Heart left ventricle (tissue), 16 donors: ENCODE measurements around the gene ALDH9A1. TPM values are rescaled to one million over a fixed set of nuclear protein-coding genes. Genes with fewer than 3 reads are reported as not detected.

ENCODE experiments used
- ATAC-seq, 4 donors: fragments of 200-7000 bp; cut with Tn5 transposase; one replicate each; pipeline ENCODE4 v1.9.1; 2020 to 2022; ENCODE audit warnings: moderate library complexity in 4 of 4, mild to moderate bottlenecking in 3 of 4, moderate number of reproducible peaks in 1 of 4
- DNase-seq, 5 donors: peaks; one replicate each; pipeline ENCODE4 v3.0.0-alpha.2; 2020
- H3K27ac ChIP-seq, 12 donors: fragments of 200-600 bp; sonication (generic) in 4 of 12; one replicate each; pipeline versions ENCODE4 v1.5.0 to v1.8.0; 2016 to 2022; ENCODE audit warnings: mild to moderate bottlenecking in 2 of 12
- H3K27me3 ChIP-seq, 9 donors: fragments of 200-600 bp; sonication (generic) in 2 of 9; one replicate each; pipeline versions ENCODE4 v1.5.1 to v1.8.0; 2016 to 2022; ENCODE audit warnings: mild to moderate bottlenecking in 3 of 9
- H3K36me3 ChIP-seq, 9 donors: fragments of 200-600 bp; sonication (generic) in 2 of 9; one replicate each; pipeline versions ENCODE4 v1.5.0 to v1.8.0; 2018 to 2022; ENCODE audit warnings: mild to moderate bottlenecking in 2 of 9
- H3K4me1 ChIP-seq, 12 donors: fragments of 200-600 bp; sonication (generic) in 4 of 12; one replicate each; pipeline versions ENCODE4 v1.5.0 to v1.8.0; 2016 to 2022; ENCODE audit warnings: mild to moderate bottlenecking in 3 of 12
- H3K4me3 ChIP-seq, 12 donors: fragments of 200-600 bp; sonication (generic) in 4 of 12; one replicate each; pipeline versions ENCODE4 v1.5.0 to v1.8.0; 2017 to 2022; ENCODE audit warnings: mild to moderate bottlenecking in 9 of 12, moderate library complexity in 4 of 12
- H3K9me3 ChIP-seq, 12 donors: fragments of 200-600 bp; sonication (generic) in 4 of 12; one replicate each; pipeline versions ENCODE4 v1.5.0 to v1.8.0; 2016 to 2022; ENCODE audit warnings: mild to moderate bottlenecking in 1 of 12
- POLR2A ChIP-seq, 2 donors: fragments of 450-650 bp; IDR thresholded peaks; one replicate each; pipeline ENCODE4 v1.6.1; 2017; ENCODE audit warnings: antibody characterized with exemption in 2 of 2, mild to moderate bottlenecking in 2 of 2, moderate library complexity in 2 of 2
- WGBS, 4 donors: extraction: QIAGEN DNeasy Blood & Tissue Kit in 2 of 4; methylation state at CpG; one replicate each; pipeline versions ENCODE4 v1.1.5 to v1.1.7; 2013 to 2018; 5-methylcytosine and 5-hydroxymethylcytosine counted together
- intact Hi-C, 10 donors: fragments of 100-400 bp; cut with DNase I; formaldehyde crosslinking; loops; one replicate each; pipeline versions ENCODE4 v1.11.1 to v1.14.2; 2022
- polyA plus RNA-seq, 2 donors: library from polyadenylated mRNA; stranded (reverse); fragments of 200-250 nt; gene quantifications; one replicate each; pipeline ENCODE4 v1.2.3, GENCODE V29; 2013
- total RNA-seq, 9 donors: library from RNA; depleted of rRNA in 2 of 9; stranded (reverse); fragments of >200 nt in 2 of 9; fragmentation: NEBNext Ultra II Directional in 3 of 9; extraction: Animal tissue kit (Norgen Biotek cat#: 25700) in 3 of 9; gene quantifications; one replicate each; pipeline versions ENCODE4 v1.1.0 to v1.2.4, GENCODE V29; 2016 to 2023
- TF ChIP-seq, protein P1 (sequence below), 12 donors: fragments of 200-600 bp; sonication (generic) in 4 of 12; IDR thresholded peaks; one replicate each; pipeline versions ENCODE4 v1.5.0 to v1.8.0; 2018 to 2022; ENCODE audit warnings: antibody characterized with exemption in 12 of 12, mild to moderate bottlenecking in 5 of 12
- donor health status: ischemic (EF 13 %, LVEDD 7.1; RV severe dilation, severe dysfunction).
- donor health status: healthy with polysubstance abuse.
- donor health status: DM: no; HTN: yes; CAD: no.
- donor health status: DM: no; HTN: no; CAD: no.
- donor health status: ischemic (EF 25% LVEDD 6.9; RV normal size, moderate dysfunction).
- donor health status: ischemic (EF 25% LVEDD 5.7; RV mildly dilated, moderate dysfunction).
- donor health status: healthy.
- donor health status: DM: yes; HTN: yes; CAD: no.
- donor health status: ischemic (EF 35%, LVEDD 5.7; RV mildly dilated, moderate dysfunction).
- donor health status: nonischemic (EF 11% LVEDD 7.7; RV severe dilation, severe dysfunction).
- donor health status: DM: yes; HTN: yes; CAD: no.
- donor health status: PGD.
- donor health status: ischemic (EF 29% LVEDD 5.4; RV normal size, mild dysfunction).
- donor health status: nonischemic (EF 23%, LVEDD 6.1; RV moderate dilation, normal function).

ALDH9A1 gene
- total and polyA plus RNA-seq, 11 donors: 21.6 to 77.0 (median 65.7) TPM

DNA sequence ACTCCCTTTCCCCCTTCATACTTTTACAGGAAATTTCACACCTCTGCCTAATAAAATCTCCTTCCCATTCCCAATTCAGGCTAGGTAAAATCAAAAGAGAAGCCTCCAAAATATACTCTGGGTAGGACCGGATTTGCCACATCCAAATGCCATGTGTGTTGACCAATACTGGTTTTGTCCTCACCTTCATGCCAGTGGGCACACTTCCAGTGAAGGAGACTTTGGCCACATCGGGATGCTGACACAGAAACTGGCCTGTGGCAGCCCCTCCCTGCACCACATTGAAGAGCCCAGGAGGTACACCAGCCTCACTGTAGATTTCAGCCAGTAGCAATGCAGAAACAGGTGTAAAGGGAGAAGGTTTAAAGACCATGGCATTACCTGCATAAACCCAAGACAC, 18.1 kb downstream of the ALDH9A1 start:
- no peak for ATAC-seq
- Histone ChIP-seq H3K4me3 (no peak overlapping the region), H3K9me3 (peaks cover 0 to 6% (median 0%) of the 10 kb centered on the region in 12 donors), H3K27me3 (no peaks in the 10 kb centered on the region), H3K36me3 (peaks cover 0 to 89% (median 79%) of the 10 kb centered on the region in 9 donors), H3K27ac (no peak overlapping the region), H3K4me1 (peaks cover 0 to 7% (median 0%) of the 10 kb centered on the region in 12 donors)
- DNase-seq: no peak
- WGBS, 4 donors: 88 to 94% (median 92%) methylated on average over 2 of the region's 2 CpGs
- intact Hi-C loops: no loop called here
- TF ChIP-seq POLR2A (IDR thresholded peaks at IDR 0.05): no peak
- TF ChIP-seq, protein P1, sequence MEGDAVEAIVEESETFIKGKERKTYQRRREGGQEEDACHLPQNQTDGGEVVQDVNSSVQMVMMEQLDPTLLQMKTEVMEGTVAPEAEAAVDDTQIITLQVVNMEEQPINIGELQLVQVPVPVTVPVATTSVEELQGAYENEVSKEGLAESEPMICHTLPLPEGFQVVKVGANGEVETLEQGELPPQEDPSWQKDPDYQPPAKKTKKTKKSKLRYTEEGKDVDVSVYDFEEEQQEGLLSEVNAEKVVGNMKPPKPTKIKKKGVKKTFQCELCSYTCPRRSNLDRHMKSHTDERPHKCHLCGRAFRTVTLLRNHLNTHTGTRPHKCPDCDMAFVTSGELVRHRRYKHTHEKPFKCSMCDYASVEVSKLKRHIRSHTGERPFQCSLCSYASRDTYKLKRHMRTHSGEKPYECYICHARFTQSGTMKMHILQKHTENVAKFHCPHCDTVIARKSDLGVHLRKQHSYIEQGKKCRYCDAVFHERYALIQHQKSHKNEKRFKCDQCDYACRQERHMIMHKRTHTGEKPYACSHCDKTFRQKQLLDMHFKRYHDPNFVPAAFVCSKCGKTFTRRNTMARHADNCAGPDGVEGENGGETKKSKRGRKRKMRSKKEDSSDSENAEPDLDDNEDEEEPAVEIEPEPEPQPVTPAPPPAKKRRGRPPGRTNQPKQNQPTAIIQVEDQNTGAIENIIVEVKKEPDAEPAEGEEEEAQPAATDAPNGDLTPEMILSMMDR (IDR thresholded peaks at IDR 0.05): no peak

DNA sequence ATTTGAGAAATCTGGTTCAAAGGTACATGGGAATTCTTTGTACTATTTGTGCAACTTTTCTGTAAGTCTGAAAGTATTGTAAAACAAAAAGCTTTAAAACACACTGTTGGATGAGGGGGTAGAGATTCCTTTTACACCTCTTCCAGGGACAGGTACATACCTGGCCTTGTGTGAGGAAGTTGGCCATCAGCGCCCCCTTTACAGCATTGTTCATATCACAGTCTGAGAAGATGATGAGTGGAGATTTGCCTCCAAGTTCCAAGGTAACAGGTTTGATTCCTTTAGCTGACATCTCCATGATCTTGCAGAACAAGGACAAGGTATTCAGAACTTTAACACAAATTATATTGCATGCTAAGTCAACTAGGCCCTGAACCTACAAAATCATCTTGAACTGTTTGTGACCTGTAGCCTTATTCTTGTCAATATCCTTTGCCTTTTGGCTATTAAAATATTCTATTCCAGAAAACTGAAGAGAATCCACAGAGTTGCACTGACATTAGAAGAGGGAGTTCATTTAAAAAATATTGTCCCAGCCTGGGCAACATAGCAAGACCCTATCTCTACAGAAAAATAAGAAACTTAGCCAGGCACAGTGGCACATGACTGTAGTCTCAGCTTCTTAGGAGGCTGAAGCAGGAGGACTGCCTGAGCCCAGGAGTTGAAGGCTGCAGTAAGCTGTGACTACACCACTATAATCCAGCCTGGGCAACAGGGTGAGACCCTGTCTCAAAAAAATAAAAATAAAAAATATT, 18.9 kb downstream of the ALDH9A1 start:
- Histone ChIP-seq H3K36me3 (peaks cover 0 to 90% (median 84%) of the 10 kb centered on the region in 9 donors), H3K9me3 (peaks cover 0 to 6% (median 0%) of the 10 kb centered on the region in 12 donors)
- ATAC-seq: no peak

DNA sequence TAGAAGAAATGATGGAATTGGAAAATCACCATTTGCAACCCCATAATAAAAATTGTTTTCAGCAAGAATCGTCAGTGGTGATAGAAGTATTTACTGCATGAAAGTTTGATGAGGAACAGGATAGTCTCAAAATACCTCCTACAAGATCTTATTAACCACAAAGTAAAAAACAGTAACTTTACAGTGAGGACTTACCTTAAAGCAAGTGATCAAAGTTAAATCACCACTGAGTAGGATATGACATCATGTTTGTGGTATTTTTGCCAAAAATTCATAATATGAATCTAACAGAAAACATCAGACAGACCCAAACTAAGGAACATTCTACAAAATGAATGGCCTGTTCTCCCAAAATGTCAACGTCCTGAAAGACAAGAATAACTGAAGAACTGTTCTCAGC, 19.9 kb downstream of the ALDH9A1 start:
- peaks cover 0 to under 1% (median 0%) of the 10 kb centered on the region in 12 donors for H3K4me1 ChIP-seq
- ATAC-seq (no peak), DNase-seq (no peak)
- no peaks in the 10 kb centered on the region for H3K27me3 ChIP-seq
- TF ChIP-seq, protein P1 (IDR thresholded peaks at IDR 0.05): no peak
- TF ChIP-seq POLR2A (IDR thresholded peaks at IDR 0.05): no peak
- intact Hi-C loops: no loop called here
- peaks cover 0 to 6% (median 0%) of the 10 kb centered on the region in 12 donors for H3K9me3 ChIP-seq
- no peak overlapping the region for H3K4me3 ChIP-seq
- peaks cover 0 to 91% (median 84%) of the 10 kb centered on the region in 9 donors for H3K36me3 ChIP-seq
- H3K27ac ChIP-seq: no peak overlapping the region
- 0 to 44% (median 8%) methylated on average over 2 of the region's 2 CpGs for WGBS, 4 donors

More for the DNA sequence above, 18.9 kb downstream of the ALDH9A1 start:
- intact Hi-C loops: no loop called here
- Histone ChIP-seq H3K4me1 (peaks cover 0 to 7% (median 0%) of the 10 kb centered on the region in 12 donors), H3K4me3 (no peak overlapping the region), H3K27ac (no peak overlapping the region), H3K27me3 (no peaks in the 10 kb centered on the region)
- WGBS, 4 donors: 49 to 100% (median 97%) methylated on average over 1 of the region's 1 CpG
- DNase-seq: no peak
- TF ChIP-seq, protein P1 (IDR thresholded peaks at IDR 0.05): no peak
- no peak for TF ChIP-seq POLR2A (IDR thresholded peaks at IDR 0.05)

GRCh38 chr1:165675794-165676193, 22.6 kb downstream of the ALDH9A1 start:
- Histone ChIP-seq H3K9me3 (peaks cover 0 to 6% (median 0%) of the 10 kb centered on the region in 12 donors), H3K27me3 (no peaks in the 10 kb centered on the region), H3K36me3 (peaks cover 0 to 87% (median 77%) of the 10 kb centered on the region in 9 donors), H3K27ac (no peak overlapping the region), H3K4me3 (no peak overlapping the region), H3K4me1 (peaks cover 0 to 9% (median 0%) of the 10 kb centered on the region in 12 donors)
- WGBS, 4 donors: 94 to 98% (median 97%) methylated on average over 1 of the region's 1 CpG
- DNase-seq (no peak), ATAC-seq (no peak)
- intact Hi-C loops: no loop called here
- no peak for TF ChIP-seq POLR2A (IDR thresholded peaks at IDR 0.05)
- TF ChIP-seq, protein P1 (IDR thresholded peaks at IDR 0.05): no peak
